HepG2 (cell line): ENCODE measurements around the gene CILP2.

Experiments used
- ARNT ChIP-seq: fragments of 450-650 bp; IDR thresholded peaks from 2 replicates; pipeline ENCODE4 v1.6.1; 2017
- CEBPB ChIP-seq: IDR thresholded peaks from 2 replicates; pipeline ENCODE4 v1.6.1; 2011; ENCODE audit warnings: low read depth, low read length, improper control_type of control experiment, borderline replicate concordance
- FOXK2 ChIP-seq: fragments of 450-650 bp; IDR thresholded peaks from 2 replicates; pipeline ENCODE4 v1.6.1; 2016
- HES4 ChIP-seq: sonication (generic); formaldehyde crosslinking; IDR thresholded peaks from 2 replicates; pipeline ENCODE4 v1.9.0; 2021; ENCODE audit warnings: mild to moderate bottlenecking, missing genetic modification reagents, borderline replicate concordance
- IRF2 ChIP-seq: IDR thresholded peaks from 2 replicates; pipeline ENCODE4 v1.6.1; 2018; ENCODE audit warnings: missing genetic modification reagents, missing compliant biosample characterization
- POLR2A ChIP-seq, 2 experiments: IDR thresholded peaks; 2 replicates each; pipeline ENCODE4 v1.6.1; 2011; ENCODE audit warnings: low read depth in 2 of 2, low read length in 2 of 2, mild to moderate bottlenecking in 1 of 2, moderate library complexity in 1 of 2; ENCODE audit not compliant: insufficient read depth in 1 of 2
- RAD21 ChIP-seq: fragments of 450-650 bp; formaldehyde crosslinking; IDR thresholded peaks from 2 replicates; pipeline ENCODE4 v1.5.0; 2020; ENCODE audit warnings: mild to moderate bottlenecking
- RFX5 ChIP-seq: IDR thresholded peaks from 2 replicates; pipeline ENCODE4 v1.6.1; 2011; ENCODE audit warnings: low read depth, low read length, improper control_type of control experiment
- TAF1 ChIP-seq: sonication (generic); formaldehyde crosslinking; IDR thresholded peaks from 2 replicates; pipeline ENCODE4 v1.4.0; 2020; ENCODE audit warnings: missing genetic modification reagents
- TCF7 ChIP-seq: sonication (generic); IDR thresholded peaks from 2 replicates; pipeline ENCODE4 v1.6.1; 2016; ENCODE audit warnings: antibody characterized with exemption, low read depth
- ZNF224 ChIP-seq: sonication (generic); formaldehyde crosslinking; IDR thresholded peaks from 2 replicates; pipeline ENCODE4 v1.5.0; 2020; ENCODE audit warnings: mild to moderate bottlenecking, missing genetic modification reagents
- ZNF687 ChIP-seq: sonication (generic); formaldehyde crosslinking; IDR thresholded peaks from 2 replicates; pipeline ENCODE4 v1.5.1; 2020; ENCODE audit warnings: mild to moderate bottlenecking, missing genetic modification reagents, moderate library complexity

GRCh38 chr19:19544257-19544953 lies 6.3 kb downstream of the CILP2 start:
- no peak for TF ChIP-seq IRF2 (CRISPR knock-in tag)
- TF ChIP-seq RFX5: no peak
- TF ChIP-seq HES4 (CRISPR knock-in tag): no peak
- TF ChIP-seq ZNF687 (CRISPR knock-in tag): no peak
- no peak for TF ChIP-seq TCF7
- no peak for TF ChIP-seq CEBPB
- no peak for TF ChIP-seq TAF1 (CRISPR knock-in tag)
- no peak for TF ChIP-seq ARNT
- TF ChIP-seq RAD21: no peak
- no peak for TF ChIP-seq POLR2A (IDR thresholded peaks at IDR 0.05; ENCODE audit: insufficient read depth in 1 of 2, low read depth in 2 of 2, low read length in 2 of 2)
- no peak for TF ChIP-seq FOXK2
- no peak for TF ChIP-seq ZNF224 (CRISPR knock-in tag)
